Stimulated activated CD4-positive, alpha-beta T cell treated with anti-CD3 and anti-CD28 coated beads, TNF-alpha, amount 100 ng/mL, for 4 hours (primary cell): ENCODE measurements around the gene OR52E4.

Experiments
- DNase-seq, 3 experiments: peaks; one replicate each; pipeline ENCODE4 v3.0.0-alpha.2; 2020; ENCODE audit warnings: low read depth in 3 of 3

OR52E4 gene

GRCh38 chr11:5929571-5930368 is 49.3 kb downstream of the OR52E4 start:
- DNase-seq = no peak

DNA sequence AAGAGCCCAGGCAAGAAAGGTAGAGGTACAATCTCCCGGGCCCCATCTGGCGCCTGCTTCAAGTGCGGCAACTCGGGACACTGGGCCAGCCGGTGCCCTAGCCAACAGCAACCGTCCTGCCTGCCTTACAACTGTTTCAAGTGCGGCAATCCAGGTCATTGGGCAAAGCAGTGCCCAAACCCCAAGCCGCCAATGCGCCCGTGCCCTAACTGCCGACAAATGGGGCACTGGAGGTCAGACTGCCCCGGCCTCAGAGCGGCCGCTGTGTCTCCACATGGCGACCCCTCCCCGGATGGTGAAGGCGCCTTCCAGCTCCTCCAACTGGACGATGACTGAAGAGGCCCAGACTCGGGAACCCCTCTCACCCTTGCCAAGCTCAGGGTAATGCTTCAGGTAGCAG is 50.2 kb downstream of the OR52E4 start:
- no peak for DNase-seq

- DNase-seq = no peak
These were observed 50.6 kb downstream of the OR52E4 start for GRCh38 chr11:5931061-5931460.

DNA sequence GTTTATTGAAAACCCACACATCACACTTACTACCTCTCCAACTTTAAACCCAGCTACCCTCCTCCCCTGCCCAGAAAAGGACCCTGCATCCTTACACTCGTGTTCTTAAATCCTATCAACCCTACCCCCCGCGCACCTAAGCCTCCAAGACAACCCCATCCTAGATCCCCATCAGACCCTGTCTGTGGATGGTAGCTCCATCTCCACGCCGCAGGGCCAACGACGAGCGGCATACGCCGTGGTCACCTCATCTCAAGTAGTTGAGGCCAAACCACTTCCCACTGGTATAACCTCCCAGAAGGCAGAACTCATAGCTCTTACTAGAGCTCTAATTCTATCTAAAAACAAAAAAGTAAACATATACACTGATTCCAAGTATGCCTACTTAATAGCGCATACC is 52.2 kb downstream of the OR52E4 start:
- no peak for DNase-seq

DNA sequence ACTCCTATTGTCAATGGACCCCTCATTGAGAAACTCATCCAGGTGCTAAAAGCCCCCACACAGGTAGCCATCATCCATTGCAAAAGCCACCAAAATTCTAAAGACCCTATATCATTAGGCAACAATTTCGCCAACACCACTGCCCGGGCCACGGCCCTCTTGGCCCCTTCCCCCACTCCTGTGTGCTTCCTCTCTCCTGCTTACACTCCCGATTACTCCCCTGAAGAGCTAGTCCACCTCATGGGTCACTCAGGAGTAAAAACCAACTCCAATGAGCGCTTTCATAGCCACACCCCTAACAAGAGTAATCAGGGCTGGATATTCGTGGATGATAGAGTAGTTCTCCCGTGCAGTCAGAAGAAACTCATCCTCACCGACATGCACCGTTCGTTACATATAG is 52.7 kb downstream of the OR52E4 start:
- no peak for DNase-seq
